Nephron (organoid): Measurements from ENCODE around the gene ASTN2.

Experiments
- H3K27ac Mint-ChIP-seq, 3 experiments: 2 replicates each; pipeline ENCODE4 v1.8.0; 2020; ENCODE audit warnings: mixed read lengths in 3 of 3, mild to moderate bottlenecking in 2 of 3, moderate library complexity in 1 of 3
- H3K27me3 Mint-ChIP-seq: 2 replicates; pipeline ENCODE4 v1.8.0; 2021; ENCODE audit warnings: low read depth, mild to moderate bottlenecking, moderate library complexity, mixed read lengths
- H3K36me3 Mint-ChIP-seq: 2 replicates; pipeline ENCODE4 v1.8.0; 2020; ENCODE audit warnings: low read depth, mixed read lengths
- H3K4me1 Mint-ChIP-seq: 2 replicates; pipeline ENCODE4 v1.8.0; 2020; ENCODE audit warnings: mixed read lengths
- H3K4me3 Mint-ChIP-seq, 3 experiments: 2 replicates each; pipeline ENCODE4 v1.8.0; 2020; ENCODE audit warnings: mild to moderate bottlenecking in 3 of 3, mixed read lengths in 3 of 3, moderate library complexity in 2 of 3
- H3K9me3 Mint-ChIP-seq: 2 replicates; pipeline ENCODE4 v1.8.0; 2020; ENCODE audit warnings: mixed read lengths
- CTCF ChIP-seq, 3 experiments: fragments of 200-600 bp; sonication (generic); IDR thresholded peaks; one replicate each; pipeline ENCODE4 v1.5.0; 2021; ENCODE audit warnings: antibody characterized with exemption in 3 of 3; ENCODE audit not compliant: unreplicated experiment in 3 of 3

Gene ASTN2

GRCh38 chr9:116797276-116797675 is 617.6 kb downstream of the ASTN2 start:
- H3K4me1 Mint-ChIP-seq = peaks cover 15% of the 10 kb centered on the region
- no peak overlapping the region for H3K4me3 Mint-ChIP-seq
- no peak for TF ChIP-seq CTCF (IDR thresholded peaks at IDR 0.05; ENCODE audit: unreplicated experiment in 3 of 3)
- no peaks in the 10 kb centered on the region for H3K9me3 Mint-ChIP-seq
- H3K27me3 Mint-ChIP-seq = no peaks in the 10 kb centered on the region
- H3K27ac Mint-ChIP-seq = no peak overlapping the region
- no peaks in the 10 kb centered on the region for H3K36me3 Mint-ChIP-seq

- no peaks in the 10 kb centered on the region for H3K9me3 Mint-ChIP-seq
- H3K27ac Mint-ChIP-seq = no peak overlapping the region
- H3K27me3 Mint-ChIP-seq = no peaks in the 10 kb centered on the region
- no peak overlapping the region for H3K4me3 Mint-ChIP-seq
- H3K4me1 Mint-ChIP-seq = peaks cover 15% of the 10 kb centered on the region
- no peak for TF ChIP-seq CTCF (IDR thresholded peaks at IDR 0.05; ENCODE audit: unreplicated experiment in 3 of 3)
- no peaks in the 10 kb centered on the region for H3K36me3 Mint-ChIP-seq
These were observed 618.2 kb downstream of the ASTN2 start for GRCh38 chr9:116796669-116797068.

DNA sequence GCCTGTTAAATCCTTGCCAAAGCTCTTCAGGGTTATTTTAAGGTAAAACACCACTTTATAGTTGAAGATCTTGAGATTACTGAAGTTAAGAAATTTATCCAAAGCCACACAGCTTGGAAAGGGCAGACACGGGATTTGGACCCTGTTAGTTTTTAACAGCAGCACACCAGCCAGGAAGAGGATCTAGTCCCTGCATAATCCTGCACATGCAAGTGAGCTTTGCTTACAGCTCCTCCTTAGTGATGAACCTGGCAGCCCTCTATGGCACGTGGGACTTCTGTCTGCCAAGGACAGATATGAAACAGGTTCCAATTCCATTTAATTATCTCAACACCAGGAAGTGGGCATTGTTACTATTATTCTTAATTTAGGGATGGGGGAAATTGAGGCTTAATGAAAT is 619.0 kb downstream of the ASTN2 start:
- no peaks in the 10 kb centered on the region for H3K36me3 Mint-ChIP-seq
- no peak overlapping the region for H3K27ac Mint-ChIP-seq

DNA sequence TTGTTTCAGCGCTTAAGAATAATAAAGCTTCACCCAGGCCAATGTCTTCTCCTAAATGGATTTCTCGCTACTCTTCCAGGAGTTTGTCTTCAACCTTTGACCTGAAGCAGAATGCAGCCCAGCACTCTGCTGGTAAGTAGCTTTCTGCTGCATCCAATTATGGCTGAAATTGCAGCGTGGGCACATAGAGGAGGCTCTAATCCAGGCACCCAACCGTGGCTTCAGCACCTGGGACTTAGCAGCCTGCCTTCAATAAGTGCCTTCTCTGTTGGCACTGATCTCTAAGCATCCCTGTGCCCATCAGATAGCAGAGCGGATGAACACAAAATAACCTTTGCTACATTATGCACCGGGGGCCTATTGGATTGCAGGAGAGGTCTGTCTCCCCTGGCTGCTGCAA is 622.6 kb downstream of the ASTN2 start:
- Mint-ChIP-seq H3K9me3 (no peaks in the 10 kb centered on the region), H3K36me3 (no peaks in the 10 kb centered on the region), H3K4me3 (no peak overlapping the region), H3K27me3 (no peaks in the 10 kb centered on the region), H3K27ac (peak overlapping the region in 1 of 3 experiments; percentile 55), H3K4me1 (peaks cover 4% of the 10 kb centered on the region)
- TF ChIP-seq CTCF (IDR thresholded peaks at IDR 0.05; ENCODE audit: unreplicated experiment in 3 of 3) = no peak

More for the DNA sequence above, 619.0 kb downstream of the ASTN2 start:
- Mint-ChIP-seq H3K9me3 (no peaks in the 10 kb centered on the region), H3K4me3 (no peak overlapping the region), H3K27me3 (no peaks in the 10 kb centered on the region), H3K4me1 (peaks cover 12% of the 10 kb centered on the region)
- no peak for TF ChIP-seq CTCF (IDR thresholded peaks at IDR 0.05; ENCODE audit: unreplicated experiment in 3 of 3)

GRCh38 chr9:116791326-116791725 is 623.5 kb downstream of the ASTN2 start:
- Mint-ChIP-seq H3K9me3 (no peaks in the 10 kb centered on the region), H3K36me3 (no peaks in the 10 kb centered on the region), H3K27ac (peak overlapping the region; percentile 36 to 92 (median 80)), H3K4me3 (no peak overlapping the region), H3K4me1 (peaks cover 4% of the 10 kb centered on the region), H3K27me3 (no peaks in the 10 kb centered on the region)
- TF ChIP-seq CTCF (IDR thresholded peaks at IDR 0.05; ENCODE audit: unreplicated experiment in 3 of 3) = no peak

DNA sequence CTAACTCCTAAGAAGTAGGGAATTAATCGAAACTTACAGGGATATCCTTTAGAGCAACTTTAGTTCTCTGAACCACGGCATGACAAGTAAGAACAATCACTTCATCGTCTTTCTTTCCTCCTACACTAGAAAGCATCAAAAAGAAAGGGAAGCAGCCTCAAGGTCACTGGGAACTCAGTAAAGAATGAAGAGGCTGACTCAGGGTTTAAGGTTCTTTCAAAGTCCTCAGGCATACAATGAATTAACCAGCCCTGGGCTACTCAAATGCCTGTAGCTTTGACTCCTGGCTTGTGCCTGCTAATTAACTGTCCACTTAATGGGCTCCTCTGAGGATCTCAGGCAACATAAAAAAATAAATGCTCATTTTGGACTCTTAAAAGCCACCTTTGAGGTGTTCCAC is 625.8 kb downstream of the ASTN2 start:
- Mint-ChIP-seq H3K27ac (peak overlapping the region in 2 of 3 experiments; percentile 34 to 40), H3K4me1 (no peaks in the 10 kb centered on the region), H3K4me3 (no peak overlapping the region), H3K27me3 (no peaks in the 10 kb centered on the region), H3K9me3 (no peaks in the 10 kb centered on the region), H3K36me3 (no peaks in the 10 kb centered on the region)
- TF ChIP-seq CTCF (IDR thresholded peaks at IDR 0.05; ENCODE audit: unreplicated experiment in 3 of 3) = no peak
